ENCODE results near the gene CYB5A. TPM values are rescaled to one million over a fixed set of nuclear protein-coding genes. Genes with fewer than 3 reads are reported as not detected.
A peak's percentile ranks its signal among the peaks of the same experiment; 100 is the strongest.

CYB5A gene
- total and polyA plus RNA-seq, 2 of the 8 experiments (the other 6 are each of a cell fraction or from before 2014, with no cell fraction given), result 154 to 195 TPM

- 94% methylated on average over 1 of the region's 1 CpG; no CpG with 5 or more reads in 1 of the 2 experiments for WGBS, 2 experiments (ENCODE audit: extremely low coverage in 1 of 2, insufficient coverage in 1 of 2, insufficient read length in 1 of 2, insufficient replicate concordance in 2 of 2, low coverage in 1 of 2, low lambda C conversion rate in 2 of 2, missing lambda C conversion rate in 1 of 2)
- Histone ChIP-seq H3K4me1 (replicated peaks in 1 of 4; ENCODE audit: control insufficient read depth in 3 of 4, insufficient read depth in 4 of 4, low read length in 3 of 4) (no peaks in the 10 kb centered on the region), H2BK15ac (ENCODE audit: low read length) (no peak overlapping the region), H3K23me2 (ENCODE audit: low read depth, low read length) (no peaks in the 10 kb centered on the region), H2BK5ac (ENCODE audit: low read depth, low read length) (no peak overlapping the region), H4K5ac (ENCODE audit: insufficient read length, low read depth, low read length) (no peak overlapping the region), H3K9me3 (ENCODE audit: insufficient read depth in 2 of 2, low read depth in 1 of 2, low read length in 1 of 2) (no peaks in the 10 kb centered on the region), H3K4me2 (ENCODE audit: insufficient read depth in 1 of 2, low read depth in 2 of 2, low read length in 2 of 2) (no peak overlapping the region), H3K4ac (replicated peaks; ENCODE audit: insufficient read length, low read depth, low read length) (no peak overlapping the region), H3K27me3 (replicated peaks in 1 of 4; ENCODE audit: control insufficient read depth in 3 of 4, extremely low read depth in 1 of 4, insufficient read depth in 3 of 4, low read length in 3 of 4) (no peaks in the 10 kb centered on the region), H2AK5ac (ENCODE audit: low read depth, low read length) (no peak overlapping the region), H3K36me3 (ENCODE audit: control insufficient read depth in 2 of 4, insufficient read depth in 4 of 4, low read length in 3 of 4) (no peaks in the 10 kb centered on the region), H3K14ac (ENCODE audit: insufficient read length) (no peak overlapping the region), H2AFZ (ENCODE audit: low read length) (peak overlapping the region; percentile 63; the same call in 1 of the 2 replicates), H2BK20ac (ENCODE audit: low read length) (no peak overlapping the region), H3K18ac (ENCODE audit: extremely low read depth, low read length) (no peak overlapping the region), H3K27ac (ENCODE audit: low read depth, low read length) (no peak overlapping the region), H2BK120ac (replicated peaks; ENCODE audit: low read depth, low read length) (no peak overlapping the region), H3K23ac (ENCODE audit: insufficient read length) (no peak overlapping the region), H3K79me2 (ENCODE audit: control insufficient read depth in 1 of 2, insufficient read depth in 2 of 2, low read length in 2 of 2) (no peaks in the 10 kb centered on the region), H4K8ac (ENCODE audit: extremely low read depth, insufficient read depth, low read length) (no peak overlapping the region), H3K56ac (replicated peaks; ENCODE audit: insufficient read length, low read depth, low read length) (no peak overlapping the region), H3K4me3 (ENCODE audit: extremely low read depth in 1 of 4, insufficient read depth in 2 of 4, low read depth in 3 of 4, low read length in 4 of 4) (no peak overlapping the region), H4K20me1 (replicated peaks in 1 of 2; ENCODE audit: control insufficient read depth in 1 of 2, insufficient read depth in 2 of 2, low read length in 2 of 2) (no peaks in the 10 kb centered on the region), H3K9ac (replicated peaks in 1 of 4; ENCODE audit: extremely low read depth in 1 of 4, low read depth in 3 of 4, low read length in 3 of 4) (no peak overlapping the region), H4K91ac (replicated peaks; ENCODE audit: insufficient read length, low read length) (no peak overlapping the region), H2BK12ac (ENCODE audit: low read depth, low read length) (no peak overlapping the region), H3K79me1 (ENCODE audit: low read depth, low read length) (no peaks in the 10 kb centered on the region)
- FAIRE-seq (no peak), DNase-seq (ENCODE audit: low read depth in 1 of 2, low spot score in 2 of 2) (no peak)
- TF ChIP-seq SIX5 (IDR thresholded peaks at IDR 0.05; ENCODE audit: low read depth, low read length) (no peak), EP300 (IDR thresholded peaks at IDR 0.05; ENCODE audit: borderline replicate concordance in 1 of 2, low read depth in 2 of 2, low read length in 2 of 2) (no peak), TBP (IDR thresholded peaks at IDR 0.05; ENCODE audit: low read depth, low read length) (no peak), NANOG (IDR thresholded peaks at IDR 0.05; ENCODE audit: insufficient read depth, low read depth, low read length, poor library complexity, severe bottlenecking) (no peak), EGR1 (IDR thresholded peaks at IDR 0.05; ENCODE audit: borderline replicate concordance, low read depth, low read length) (no peak)
- ChIA-PET POLR2A (ENCODE audit: partially characterized antibody) (no interaction called here), CTCF (ENCODE audit: partially characterized antibody) (interaction anchor here (1.2 to 3.0 kb wide), 5 partner anchors 140 to 156 kb away, joined by 3 to 19 read pairs (median 4); no protein-coding TSS in a partner anchor)
Observed at GRCh38 chr18:74337912-74338309, 46.1 kb upstream of the CYB5A start.

Data from H1 (cell line).